Measurements from ENCODE around the gene EML1.
"Not testable (repeated sequence)": the region's sequence is repeated elsewhere in the genome, so short reads cannot be mapped to it uniquely, and the experiment has no call there.

EML1 gene

GRCh38 chr14:99944241-99944651, 151.0 kb downstream of the EML1 start:
- no peak for DNase-seq

- no peak for DNase-seq
Observed at GRCh38 chr14:99945732-99946651, 152.8 kb downstream of the EML1 start.

GRCh38 chr14:99946652-99947489, 153.7 kb downstream of the EML1 start:
- no peak for DNase-seq

- no peak for DNase-seq
Observed at GRCh38 chr14:99947695-99948094, 154.5 kb downstream of the EML1 start.

GRCh38 chr14:99949011-99949732, 156.0 kb downstream of the EML1 start:
- DNase-seq = not testable (repeated sequence)

GRCh38 chr14:99950181-99950580, 157.0 kb downstream of the EML1 start:
- no peak for DNase-seq

GRCh38 chr14:99951085-99951484, 157.9 kb downstream of the EML1 start:
- DNase-seq = no peak

- DNase-seq = no peak
Observed at GRCh38 chr14:99952039-99952438, 158.8 kb downstream of the EML1 start.

GRCh38 chr14:99952453-99952852, 159.2 kb downstream of the EML1 start:
- no peak for DNase-seq

- no peak for DNase-seq
Observed at GRCh38 chr14:99955826-99956455, 162.7 kb downstream of the EML1 start.

- DNase-seq = no peak
Observed at GRCh38 chr14:99958380-99958779, 165.2 kb downstream of the EML1 start.

- no peak for DNase-seq
Observed at GRCh38 chr14:99961826-99962518, 168.8 kb downstream of the EML1 start.

- no peak for DNase-seq
Observed at GRCh38 chr14:99964979-99965378, 171.8 kb downstream of the EML1 start.

- no peak for DNase-seq
Observed at GRCh38 chr14:99966037-99966835, 173.0 kb downstream of the EML1 start.

- DNase-seq = no peak
Observed at GRCh38 chr14:99966912-99967311, 173.7 kb downstream of the EML1 start.

GRCh38 chr14:99968191-99968920, 175.1 kb downstream of the EML1 start:
- DNase-seq = no peak

- DNase-seq = no peak
Observed at GRCh38 chr14:99968941-99969340, 175.7 kb downstream of the EML1 start.

- no peak for DNase-seq
Observed at GRCh38 chr14:99969673-99970322, 176.6 kb downstream of the EML1 start.

GRCh38 chr14:99971087-99971940, 178.1 kb downstream of the EML1 start:
- DNase-seq = peak; percentile 75

All from GDM1 (cell line).